ENCODE data around the gene ANKRD18A.

The ANKRD18A gene

DNA sequence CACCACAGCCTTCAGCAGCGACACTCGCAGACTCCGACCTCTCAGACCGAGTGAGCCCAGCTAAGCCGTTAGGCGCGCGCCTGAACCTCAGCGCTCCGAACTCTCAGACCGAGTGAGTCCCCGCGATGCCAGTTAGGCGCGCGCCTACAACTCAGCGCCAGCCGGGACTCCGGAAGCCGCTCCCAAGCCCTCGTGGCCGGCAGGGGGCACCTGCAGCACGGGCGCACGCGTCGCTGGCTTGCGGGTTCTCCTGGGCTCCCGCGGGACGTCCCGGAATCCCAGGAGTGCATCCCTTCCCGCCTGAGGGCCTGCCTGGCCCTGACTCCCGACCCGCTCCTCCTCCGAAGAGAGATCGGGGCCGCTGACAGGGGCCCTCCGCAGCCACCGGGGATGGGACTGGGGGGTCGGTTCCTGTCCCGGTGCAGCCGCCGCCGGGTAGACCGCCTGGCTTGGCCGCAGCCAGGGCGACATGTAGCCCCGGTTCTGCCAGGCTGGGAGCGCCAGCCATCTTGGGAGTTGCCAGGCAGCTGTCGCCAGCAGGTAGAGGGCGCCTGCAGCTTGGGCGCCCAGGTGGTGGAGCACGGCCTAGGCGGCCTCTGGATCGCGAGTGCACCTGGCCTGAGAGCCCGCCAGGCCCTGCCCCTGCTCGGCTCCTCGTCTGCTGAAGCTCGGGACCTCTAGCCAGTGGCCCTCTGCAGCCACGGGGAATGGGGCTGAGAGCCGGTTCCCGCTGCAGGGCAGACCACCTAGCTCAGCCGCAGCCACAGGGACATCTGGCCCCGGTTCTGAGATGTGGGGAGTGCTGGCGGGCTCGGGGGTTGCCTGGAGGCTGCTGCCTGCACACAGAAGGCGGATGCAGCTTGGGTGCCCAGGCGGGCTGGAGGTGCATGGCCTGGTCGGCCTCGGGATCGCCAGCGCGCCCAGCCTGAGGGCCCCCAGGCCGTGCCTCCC, at the start of gene ANKRD18A:
Gene ANKRD18A (minus strand): TSS at position 114 of the 951 bp plus-strand sequence. CDS start 311 bp downstream, outside the sequence.
- peak; percentile 55 to 56 for DNase-seq

DNA sequence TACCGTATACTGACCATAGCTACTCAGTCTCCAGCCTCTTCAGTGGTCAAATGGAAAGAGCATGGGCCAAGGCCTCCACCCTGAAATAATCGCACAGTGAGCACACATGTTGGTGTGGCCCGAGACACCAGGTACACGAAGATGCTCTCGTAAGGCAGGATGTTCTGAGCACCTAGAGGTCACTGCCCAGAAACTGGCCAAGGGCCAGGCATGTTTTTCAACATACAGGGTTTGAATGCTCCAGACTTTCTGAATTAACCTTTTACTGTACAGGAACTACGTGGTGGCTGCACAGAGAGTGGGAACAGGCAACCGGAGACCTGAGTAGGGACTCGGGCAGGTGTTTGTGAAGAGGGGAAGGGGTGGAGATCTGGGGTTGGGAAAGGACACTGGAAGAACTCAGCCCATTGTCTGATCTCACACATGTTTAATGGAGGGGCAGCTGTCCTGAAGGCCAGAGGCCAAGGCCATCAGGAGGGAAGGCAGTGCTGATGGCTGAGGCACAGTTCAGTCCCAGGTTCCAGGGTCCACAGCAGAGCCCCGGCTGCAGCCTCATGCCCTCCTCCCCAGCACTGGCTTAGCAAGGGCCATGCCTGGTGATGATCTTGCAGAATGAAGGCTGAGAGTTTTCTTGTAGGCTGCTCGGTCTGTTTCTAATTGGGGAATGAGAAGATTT, 48.5 kb upstream of the ANKRD18A start:
- DNase-seq = no peak

DNA sequence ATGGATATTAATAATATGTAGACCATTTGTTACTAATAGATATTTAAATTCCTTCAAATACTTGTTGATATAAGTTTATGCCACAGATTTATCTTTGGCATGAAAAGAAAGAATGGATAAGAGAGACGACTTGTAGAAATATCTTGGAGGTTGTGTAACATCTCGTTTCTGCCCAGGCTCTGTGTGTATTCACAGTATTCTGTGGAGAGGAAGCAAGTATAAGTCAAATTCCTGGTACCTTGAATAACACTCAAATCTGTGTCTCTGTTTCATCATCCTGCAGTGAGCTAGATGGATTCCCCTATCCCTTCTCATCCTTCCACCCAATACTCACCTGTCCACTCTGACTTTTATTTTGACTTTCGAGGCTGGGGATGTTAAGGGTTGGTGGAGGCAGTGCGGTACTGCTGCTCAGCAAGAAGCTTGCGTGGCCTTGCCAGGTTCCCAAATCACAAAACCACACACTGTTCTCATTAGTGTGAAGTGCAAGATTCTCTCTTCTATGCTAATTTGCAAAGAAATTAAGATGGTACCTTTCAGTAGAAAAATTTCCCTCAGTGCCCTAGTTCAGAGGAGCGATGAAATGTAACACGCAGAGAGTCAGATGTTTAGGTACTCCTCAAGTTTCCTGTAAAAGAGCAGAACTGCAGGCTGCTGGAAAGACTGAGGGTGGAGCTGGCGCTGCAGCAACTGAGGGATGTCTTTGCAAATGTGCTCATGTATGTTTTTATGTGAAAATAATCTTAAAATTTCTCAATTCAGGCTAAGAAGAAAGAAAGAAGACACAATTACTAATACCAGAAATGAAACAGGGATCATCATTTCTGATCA, 42.6 kb upstream of the ANKRD18A start:
- DNase-seq = no peak

DNA sequence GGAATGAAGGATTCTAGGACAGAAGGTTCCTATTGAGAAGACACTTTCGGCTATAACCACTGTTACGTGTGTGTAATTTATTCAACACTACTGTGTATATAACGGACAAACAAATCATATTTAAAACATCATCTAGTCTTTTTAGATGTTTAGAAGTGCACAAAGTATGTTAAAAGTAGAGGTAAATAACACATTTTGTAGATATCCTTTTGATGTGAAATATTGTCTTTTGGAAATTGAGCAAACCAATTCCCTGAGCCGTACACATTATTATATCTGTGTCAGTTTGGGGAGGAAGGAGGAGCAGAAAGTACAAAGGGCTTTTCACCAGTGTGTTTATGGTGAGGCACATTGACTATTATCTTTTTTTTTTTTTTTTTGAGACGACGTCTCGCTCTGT, 39.1 kb upstream of the ANKRD18A start:
- no peak for DNase-seq

DNA sequence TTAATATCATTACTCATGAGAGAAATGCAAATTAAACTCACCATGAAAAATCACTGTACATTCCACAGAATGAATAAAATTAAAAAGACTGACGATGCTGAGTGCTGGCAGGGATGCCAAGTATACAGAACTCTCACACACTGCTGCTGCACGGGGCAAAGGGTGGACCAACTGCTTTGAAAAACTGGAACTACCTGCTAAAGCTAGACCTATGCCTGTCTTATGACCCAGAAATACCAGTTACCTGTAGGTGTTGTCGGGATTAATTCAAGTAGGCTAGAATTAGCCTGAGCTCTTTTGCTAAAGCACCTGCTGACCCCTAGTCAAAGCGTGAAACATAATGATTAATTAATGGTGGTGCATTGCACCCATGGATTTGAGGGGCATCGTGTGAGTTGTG, 36.5 kb upstream of the ANKRD18A start:
- no peak for DNase-seq

DNA sequence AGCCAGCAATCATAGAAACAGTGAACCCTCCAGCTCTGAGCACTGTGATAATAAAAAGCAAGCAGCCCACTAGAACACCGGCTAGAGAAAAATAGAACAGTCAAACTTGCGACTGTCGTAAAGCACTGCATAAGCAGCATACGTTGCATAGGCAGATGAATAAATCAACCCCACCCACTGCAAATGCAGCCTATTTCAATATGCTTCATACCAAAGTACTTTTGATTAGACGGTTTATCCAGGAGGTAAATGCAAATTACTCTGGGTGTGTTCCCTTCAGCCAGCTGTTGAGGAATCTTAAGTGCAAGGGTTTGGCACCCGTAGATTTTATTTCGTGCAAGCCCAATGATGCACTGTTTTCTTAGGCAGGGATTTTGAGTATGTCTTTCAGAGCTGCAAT, 32.1 kb upstream of the ANKRD18A start:
- DNase-seq = no peak

DNA sequence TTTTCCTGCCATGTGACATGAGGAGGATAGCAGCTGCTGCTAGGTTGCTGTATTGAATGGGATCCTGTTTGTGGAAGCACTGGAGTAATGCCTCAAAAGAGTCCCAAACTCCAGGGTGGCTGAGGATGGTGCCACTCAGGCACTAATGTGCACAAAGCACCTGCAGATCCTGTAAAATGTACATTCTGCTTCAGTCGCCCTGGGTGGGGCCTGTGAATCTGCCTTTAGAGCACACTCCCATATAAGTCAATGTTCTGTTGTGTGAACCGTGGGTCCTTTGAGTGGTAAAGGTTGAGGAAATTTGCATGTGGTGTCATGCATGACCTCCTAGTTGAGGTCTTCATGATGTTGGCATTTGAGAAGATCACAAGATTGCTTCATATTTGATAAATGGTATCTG, 31.6 kb upstream of the ANKRD18A start:
- no peak for DNase-seq

DNA sequence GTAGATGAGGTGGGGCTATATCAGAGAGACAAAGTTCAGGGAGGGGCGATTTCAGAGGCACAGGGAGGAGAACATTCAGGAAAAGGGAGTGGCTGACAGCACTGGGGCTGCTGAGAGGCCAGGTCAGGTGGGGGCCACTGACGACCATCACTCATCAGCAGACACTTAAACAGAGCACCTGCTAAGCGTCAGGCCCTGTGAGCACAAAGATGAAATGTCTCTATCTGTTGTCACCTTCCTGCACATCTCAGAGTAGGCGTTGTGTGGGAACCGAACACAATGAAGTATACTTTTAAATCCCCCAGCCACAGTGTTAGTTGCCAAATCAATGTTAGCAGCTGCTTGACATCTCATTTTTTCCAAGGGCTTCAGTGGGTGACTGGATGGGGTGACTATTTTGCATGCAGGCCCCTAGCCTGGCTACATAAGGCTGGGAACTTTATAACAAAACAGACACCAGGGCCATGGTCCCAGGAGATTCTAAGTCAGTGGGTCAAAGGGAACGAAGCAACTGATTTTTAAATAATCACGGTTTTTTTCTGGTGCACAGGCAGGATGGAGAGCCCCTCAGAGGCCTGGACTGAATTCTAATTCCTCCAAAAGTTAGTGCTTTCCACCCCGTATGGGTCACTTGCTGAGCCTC, 31.1 kb upstream of the ANKRD18A start:
- no peak for DNase-seq

DNA sequence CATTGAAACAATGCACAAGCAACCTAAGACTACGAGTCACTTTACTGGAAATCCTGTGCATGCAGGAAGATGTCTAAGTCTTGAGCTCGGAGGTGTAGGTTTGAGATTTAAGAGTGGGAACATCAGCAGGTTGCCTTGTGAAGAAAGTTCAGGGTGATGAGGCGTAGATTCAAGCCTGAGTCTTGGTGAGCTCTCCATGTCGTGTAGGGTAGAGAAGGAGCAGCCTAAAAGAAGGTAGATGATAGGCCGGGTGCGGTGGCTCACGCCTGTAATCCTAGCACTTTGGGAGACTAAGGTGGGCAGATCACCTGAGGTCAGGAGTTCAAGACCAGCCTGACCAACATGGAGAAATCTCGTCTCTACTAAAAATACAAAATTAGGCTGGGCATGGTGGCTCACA, 30.2 kb upstream of the ANKRD18A start:
- DNase-seq = no peak

DNA sequence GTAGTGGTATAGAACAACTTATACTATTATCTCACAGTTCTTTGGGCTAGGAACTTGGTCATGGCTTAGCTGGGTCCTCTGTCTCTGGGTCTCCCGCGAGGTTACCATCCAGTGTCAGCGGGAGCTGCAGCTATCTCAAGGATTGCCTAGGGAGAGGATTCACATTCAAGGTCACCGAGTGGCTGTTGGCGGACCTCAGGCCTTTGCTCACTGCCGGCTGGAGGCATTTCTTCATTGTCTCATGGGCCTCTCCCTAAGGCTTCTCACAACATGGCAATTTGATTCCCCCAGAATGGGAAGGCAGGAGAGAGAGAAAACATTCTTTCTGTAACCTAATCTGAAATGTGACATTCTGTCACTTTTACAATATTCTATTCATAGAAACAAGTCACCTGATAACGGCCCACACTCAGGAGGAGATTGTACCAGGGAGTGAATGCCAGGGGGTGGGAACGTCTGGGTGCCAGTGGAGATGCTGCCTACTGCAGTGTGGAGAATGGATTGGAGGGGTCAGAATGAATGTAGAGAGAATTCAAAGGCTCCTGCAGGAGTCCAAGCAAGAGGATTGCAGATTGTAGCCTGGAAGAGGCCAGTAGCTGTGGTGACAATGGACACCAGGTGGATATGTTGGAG, 29.5 kb upstream of the ANKRD18A start:
- DNase-seq = no peak

DNA sequence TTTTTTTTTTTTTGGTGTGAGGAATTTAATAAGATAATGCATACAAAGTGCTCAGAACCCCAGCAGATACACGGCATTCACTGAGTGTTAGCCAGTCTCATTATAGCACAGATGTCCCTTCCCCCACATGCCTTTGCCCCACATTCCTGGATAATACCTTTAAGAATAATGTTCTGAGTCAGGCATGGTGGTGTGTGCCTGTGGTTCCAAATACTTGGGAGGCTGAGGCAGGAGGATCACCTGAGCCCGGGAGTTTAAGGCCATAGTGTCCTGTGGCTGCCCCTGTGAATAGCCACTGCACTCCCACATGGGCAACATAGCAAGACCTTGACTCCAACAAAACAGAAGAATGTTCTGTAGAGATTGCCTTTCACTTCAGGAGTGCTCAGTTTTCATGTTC, 24.2 kb upstream of the ANKRD18A start:
- DNase-seq = no peak

DNA sequence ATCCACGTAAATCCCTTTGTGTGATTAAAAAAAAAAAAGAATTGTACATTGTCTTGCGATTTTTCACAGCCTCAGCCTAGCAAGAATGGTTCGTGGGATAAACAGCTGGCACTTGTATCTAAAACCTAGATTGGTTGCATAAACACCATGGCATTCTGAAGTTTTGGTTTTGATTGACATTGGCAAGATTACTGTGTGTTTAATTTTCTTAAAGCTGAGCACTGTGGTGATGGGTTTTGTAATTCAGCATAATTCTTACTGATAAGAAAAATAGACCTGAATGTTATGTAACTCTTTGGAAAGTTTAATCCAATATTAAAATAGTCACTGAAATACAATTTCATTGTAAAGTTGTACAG, 23.4 kb upstream of the ANKRD18A start:
- no peak for DNase-seq

DNA sequence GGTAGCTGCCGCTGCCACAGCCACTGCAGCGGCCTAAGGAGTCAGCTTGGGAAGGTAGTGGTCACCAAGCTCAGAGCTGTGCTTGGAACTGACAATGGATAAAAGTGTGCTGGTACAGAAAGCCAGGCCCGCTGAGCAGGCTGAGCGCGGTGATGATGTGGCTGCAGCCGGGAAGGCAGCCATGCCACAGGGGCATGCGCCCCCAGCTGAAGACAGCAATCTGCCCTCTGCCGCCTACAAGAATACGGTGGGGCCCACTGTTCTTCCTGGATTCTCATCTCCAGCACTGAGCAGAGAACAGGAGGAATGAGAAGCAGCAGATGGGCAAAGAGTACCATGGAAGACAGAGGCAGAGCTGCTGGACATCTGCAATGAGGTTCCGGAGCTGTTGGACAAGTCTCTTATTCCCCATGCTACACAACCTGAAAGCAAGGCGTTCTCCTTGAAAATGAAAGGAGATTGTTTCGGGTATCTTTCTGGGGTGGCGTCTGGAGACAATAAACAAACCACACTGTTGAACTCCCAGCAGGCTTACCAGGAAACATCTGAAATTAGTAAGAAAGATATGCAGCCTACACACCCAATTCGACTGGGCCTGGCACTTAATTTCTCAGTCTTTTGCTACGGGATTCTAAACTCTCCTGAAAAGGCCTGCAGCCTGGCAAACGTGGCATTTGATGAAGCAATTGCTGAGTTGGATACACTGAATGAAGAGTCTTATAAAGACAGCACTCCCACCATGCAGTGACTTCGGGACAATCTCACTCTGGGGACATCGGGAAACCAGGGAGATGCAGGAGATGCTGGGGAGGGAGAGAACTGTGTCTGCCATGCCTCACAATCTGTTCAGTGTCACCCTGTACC, 22.8 kb upstream of the ANKRD18A start:
- no peak for DNase-seq

DNA sequence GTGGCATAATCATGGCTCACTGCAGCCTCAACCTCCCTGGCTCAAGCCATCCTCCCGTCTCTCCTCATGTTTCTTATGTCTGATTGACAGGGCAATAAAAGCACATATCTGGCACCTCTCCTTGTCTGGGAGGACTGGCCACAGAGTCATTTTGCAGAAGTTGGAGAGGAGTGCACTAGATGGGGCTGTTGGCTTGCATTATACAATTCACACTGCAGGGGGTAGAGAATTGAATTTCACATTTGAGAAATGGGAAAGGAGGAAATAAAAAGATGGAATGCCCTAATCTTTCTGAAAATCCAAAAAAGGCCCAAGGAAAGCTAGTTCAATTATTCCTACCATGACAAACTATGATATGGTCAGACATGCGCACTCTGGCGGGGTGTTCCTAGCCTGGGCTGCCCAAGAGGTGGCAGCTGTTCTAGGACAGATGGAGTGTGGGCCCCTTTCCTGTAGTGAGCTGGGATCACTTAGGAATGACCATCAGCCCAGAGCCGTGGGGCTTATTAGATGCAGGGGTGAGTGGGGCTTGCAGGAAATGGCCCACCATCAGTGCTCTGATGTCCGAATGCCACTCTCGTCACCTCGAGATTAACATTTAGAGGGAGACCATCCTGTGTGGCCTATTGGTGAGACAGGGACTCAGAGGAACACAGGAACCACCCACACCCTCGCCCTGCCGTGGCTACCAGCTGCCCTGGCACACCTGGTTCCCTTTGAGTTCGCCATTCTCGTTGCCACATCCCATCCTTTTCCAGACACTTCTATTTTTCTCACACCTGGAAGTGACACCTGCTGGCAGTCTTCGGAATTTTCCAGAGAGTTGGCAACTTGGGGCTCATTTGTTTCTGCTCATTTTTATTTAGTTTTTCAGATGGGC, 21.8 kb upstream of the ANKRD18A start:
- DNase-seq = peak in 1 of 2 experiments; percentile 21

DNA sequence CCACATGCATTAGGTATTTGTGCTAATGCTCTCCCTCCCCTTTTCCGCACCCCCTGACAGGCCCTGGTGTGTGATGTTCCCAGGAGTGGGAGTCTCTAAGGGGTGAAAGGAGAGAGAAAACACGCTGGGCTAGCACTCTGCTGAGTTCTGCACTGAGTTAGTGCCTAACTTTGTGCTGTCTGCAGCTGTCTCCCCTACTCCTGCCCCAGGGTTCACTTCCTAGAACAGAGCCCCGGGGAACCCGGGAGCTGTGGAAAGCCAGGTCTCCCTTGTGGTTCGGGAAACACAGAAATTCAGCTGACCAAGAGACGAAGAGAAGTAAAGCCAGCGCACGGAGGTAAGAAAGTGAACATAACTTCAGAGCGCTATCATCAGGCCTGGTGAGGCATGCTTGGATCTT, 20.7 kb upstream of the ANKRD18A start:
- no peak for DNase-seq

DNA sequence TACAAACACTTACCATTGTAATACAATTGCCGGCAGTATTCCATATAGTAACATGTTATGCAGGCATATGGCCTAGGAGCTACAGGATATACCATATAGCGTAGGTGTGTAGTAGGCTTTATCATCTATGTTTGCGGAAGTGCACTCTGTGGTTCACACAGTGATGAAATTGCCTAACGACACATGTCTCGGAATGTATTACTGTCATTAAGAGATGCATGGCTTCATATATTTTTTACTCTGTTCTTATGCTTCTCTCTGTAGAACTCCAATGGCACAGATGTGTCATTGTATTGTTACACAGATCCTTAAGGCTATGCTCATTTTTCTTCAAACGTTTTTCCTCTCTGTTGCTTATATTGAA, 19.2 kb upstream of the ANKRD18A start:
- DNase-seq = no peak

DNA sequence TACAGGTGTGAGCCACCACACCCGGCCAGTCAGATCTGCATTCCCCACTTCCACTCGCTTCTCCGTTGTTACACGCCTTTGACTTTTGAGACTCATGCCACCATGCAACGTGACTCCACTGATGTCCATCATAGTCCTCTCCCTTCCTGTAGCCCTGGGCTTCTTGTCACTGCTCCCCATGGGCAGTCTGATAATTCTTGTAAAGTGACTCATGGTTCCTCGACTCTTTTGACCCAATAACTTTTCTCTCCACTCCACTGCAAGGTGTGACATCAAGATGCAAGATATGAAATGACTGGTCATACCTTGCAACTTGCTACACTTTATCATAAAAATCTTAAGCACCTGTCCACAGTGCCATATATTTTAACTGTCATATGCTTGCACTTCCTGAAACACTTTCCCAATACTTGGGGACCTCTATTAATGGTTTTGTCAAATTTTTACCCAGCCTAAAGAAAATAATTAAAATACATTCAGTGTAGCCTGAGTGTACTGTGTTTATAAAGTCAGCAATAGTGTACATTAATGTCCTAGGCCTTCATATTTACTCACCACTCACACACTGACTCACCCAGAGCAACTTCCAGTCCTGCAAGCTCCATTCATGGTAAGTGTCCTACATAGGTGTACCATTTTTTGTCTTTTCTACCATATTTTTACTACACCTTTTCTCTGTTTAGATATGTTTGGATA, 18.6 kb upstream of the ANKRD18A start:
- DNase-seq = no peak

DNA sequence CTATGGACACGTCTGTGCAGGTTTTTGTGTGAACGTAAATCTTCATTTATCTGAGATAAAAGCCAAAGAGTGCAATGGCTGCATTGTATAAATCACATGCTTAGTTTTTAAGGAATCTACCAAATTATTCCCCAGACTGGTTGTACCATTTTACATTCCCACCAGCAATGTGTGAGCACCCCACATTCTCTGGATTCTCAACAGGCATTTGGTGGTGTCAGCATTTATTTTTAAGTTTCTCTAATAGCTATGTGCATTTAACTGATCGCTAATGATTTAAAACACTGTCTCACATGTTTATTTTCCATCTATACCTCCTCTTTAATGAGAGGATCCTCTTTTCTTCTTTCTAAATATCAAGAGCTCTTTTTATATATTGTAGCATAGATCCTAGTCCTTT, 13.9 kb upstream of the ANKRD18A start:
- DNase-seq = no peak

DNA sequence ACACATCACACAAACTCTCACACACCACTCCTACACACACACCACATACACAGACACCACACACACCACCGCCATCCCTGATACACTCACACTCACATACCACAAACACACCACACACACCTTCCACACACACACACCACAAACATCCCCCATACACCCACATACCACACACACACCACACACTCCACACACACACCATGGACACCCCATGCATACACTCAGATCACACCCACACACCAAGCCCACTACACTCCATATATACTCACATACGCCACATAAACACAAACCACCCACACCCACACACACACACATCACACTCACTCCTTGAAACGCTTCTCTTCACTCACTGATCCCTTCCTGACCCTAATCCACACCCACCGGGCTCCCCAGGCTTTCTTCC, 9.1 kb upstream of the ANKRD18A start:
- no peak for DNase-seq

DNA sequence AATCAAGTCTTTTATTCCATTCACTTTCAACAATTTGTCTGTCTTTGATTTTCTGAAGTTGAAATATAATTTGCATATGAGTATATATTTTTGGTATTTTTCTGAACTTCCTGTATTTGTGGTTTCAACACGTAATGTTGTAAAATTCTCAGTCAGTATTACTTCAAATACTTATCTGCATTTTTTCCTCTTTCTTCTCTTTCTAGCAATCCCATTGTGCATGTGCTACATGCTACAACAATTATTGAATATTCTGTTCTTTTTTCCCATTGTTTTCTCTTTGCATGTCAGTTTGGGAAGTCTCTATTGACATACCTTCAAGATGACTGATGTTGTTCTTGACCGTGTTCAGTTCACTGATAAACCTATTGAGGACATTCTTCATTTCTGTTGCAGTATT, 5.6 kb upstream of the ANKRD18A start:
- DNase-seq = no peak
